Spleen (tissue), 11 donors: ENCODE measurements around the gene GMPS. TPM values are rescaled to one million over a fixed set of nuclear protein-coding genes. Genes with fewer than 3 reads are reported as not detected.
"Not testable (repeated sequence)": the region's sequence is repeated elsewhere in the genome, so short reads cannot be mapped to it uniquely, and the experiment has no call there.

Experiments
- DNase-seq: peaks from one replicate; pipeline ENCODE4 v3.0.0-alpha.2; 2020
- H3K27ac ChIP-seq, 8 donors: fragments of 200-600 bp; sonication (generic) in 7 of 8; 1 replicate in 4 of 8; 2 replicates in 4 of 8; pipeline versions ENCODE4 v1.5.0 to v1.8.0; 2016 to 2021; ENCODE audit warnings: inconsistent platforms in 4 of 8, mild to moderate bottlenecking in 4 of 8, moderate library complexity in 1 of 8
- H3K27me3 ChIP-seq, 7 donors: fragments of 200-600 bp; sonication (generic) in 6 of 7; replicated peaks in 1 of 7; 1 replicate in 4 of 7; 2 replicates in 3 of 7; pipeline versions ENCODE4 v1.5.0 to v1.8.0; 2016 to 2021; ENCODE audit warnings: inconsistent platforms in 3 of 7, mild to moderate bottlenecking in 1 of 7
- H3K36me3 ChIP-seq, 6 donors: fragments of 200-600 bp; sonication (generic) in 5 of 6; 1 replicate in 4 of 6; 2 replicates in 2 of 6; pipeline versions ENCODE4 v1.5.0 to v1.8.0; 2016 to 2021; ENCODE audit warnings: inconsistent platforms in 2 of 6
- H3K4me1 ChIP-seq, 6 donors: fragments of 200-600 bp; sonication (generic) in 5 of 6; 1 replicate in 3 of 6; 2 replicates in 3 of 6; pipeline versions ENCODE4 v1.5.0 to v1.8.0; 2016 to 2021; ENCODE audit warnings: inconsistent platforms in 3 of 6
- H3K4me3 ChIP-seq, 8 donors: fragments of 200-600 bp; sonication (generic) in 7 of 8; 1 replicate in 4 of 8; 2 replicates in 4 of 8; pipeline versions ENCODE4 v1.5.0 to v1.8.0; 2016 to 2021; ENCODE audit warnings: inconsistent platforms in 4 of 8, mild to moderate bottlenecking in 4 of 8, moderate library complexity in 2 of 8
- H3K9me3 ChIP-seq, 8 donors: fragments of 200-600 bp; sonication (generic) in 7 of 8; 1 replicate in 4 of 8; 2 replicates in 4 of 8; pipeline versions ENCODE4 v1.5.0 to v1.8.0; 2016 to 2021; ENCODE audit warnings: inconsistent platforms in 4 of 8
- CTCF ChIP-seq, 11 experiments: fragments of 200-600 bp in 7 of 11; fragments of 450-650 bp in 4 of 11; sonication (generic) in 4 of 11; IDR thresholded peaks in 8 of 11; conservative IDR thresholded peaks in 3 of 11; 1 replicate in 7 of 11; 2 replicates in 4 of 11; pipeline versions ENCODE4 v1.4.0 to v1.8.0; 2016 to 2021; ENCODE audit warnings: antibody characterized with exemption in 11 of 11, inconsistent platforms in 4 of 11, mild to moderate bottlenecking in 1 of 11
- POLR2A ChIP-seq, 3 donors: fragments of 450-650 bp; IDR thresholded peaks; one replicate each; pipeline ENCODE4 v1.5.1; 2017; ENCODE audit warnings: antibody characterized with exemption in 3 of 3, mild to moderate bottlenecking in 1 of 3
- POLR2AphosphoS5 ChIP-seq, 3 donors: sonication (generic); formaldehyde crosslinking; IDR thresholded peaks; one replicate each; pipeline ENCODE4 v1.5.1; 2017; ENCODE audit warnings: antibody characterized with exemption in 3 of 3
- WGBS, 5 donors: extraction: QIAGEN DNeasy Blood & Tissue Kit in 3 of 5; methylation state at CpG; one replicate each; pipeline versions ENCODE4 v1.1.5 to v1.1.7; 2013 to 2018; 5-methylcytosine and 5-hydroxymethylcytosine counted together
- intact Hi-C: fragments of 100-400 bp; cut with DNase I; formaldehyde crosslinking; loops from one replicate; pipeline ENCODE4 v1.15.0; 2023; ENCODE audit warnings: low total_unique reads
- polyA plus RNA-seq, 3 donors: library from polyadenylated mRNA; stranded (reverse); fragments of 200-250 nt; gene quantifications; one replicate each; pipeline ENCODE4 v1.2.1, GENCODE V29; 2013
- total RNA-seq, 7 donors: library from RNA; depleted of rRNA in 3 of 7; stranded (reverse); fragments of >200 nt in 3 of 7; fragmentation: NEBNext Ultra II Directional in 4 of 7; extraction: Animal tissue kit (Norgen Biotek cat#: 25700) in 4 of 7; gene quantifications; one replicate each; pipeline versions ENCODE4 v1.1.0 to v1.2.1, GENCODE V29; 2016 to 2021
- donor health status: healthy with polysubstance abuse.
- donor health status: DM: no; HTN: no; CAD: no; lungs with moderate emphysema.
- donor health status: DM: no; HTN: no; CAD: no.
- donor health status: Bipolar disorder and iron deficiency.
- donor health status: healthy.
- donor health status: DM: no; HTN: no; CAD: no.
- donor health status: DM: yes; HTN: yes; CAD: no.

The GMPS gene
- total and polyA plus RNA-seq, 10 donors, result 10.8 to 47.4 (median 35.7) TPM

- peak overlapping the region; percentile 87 to 95 (median 94) for H3K27ac ChIP-seq
- H3K36me3 ChIP-seq, result peaks cover 0 to 21% (median 0%) of the 10 kb centered on the region in 6 donors
- WGBS, 5 donors, result 2 to 6% (median 3%) methylated on average over 27 to 45 of the region's 45 CpGs
- no peaks in the 10 kb centered on the region for H3K9me3 ChIP-seq
- DNase-seq, result peak; percentile 94
- peak overlapping the region; percentile 81 to 97 (median 88) for H3K4me3 ChIP-seq
- intact Hi-C loops, result no loop called here
- no peaks in the 10 kb centered on the region for H3K27me3 ChIP-seq
- H3K4me1 ChIP-seq, result peaks cover 41 to 60% (median 53%) of the 10 kb centered on the region in 6 donors
- TF ChIP-seq POLR2AphosphoS5 (IDR thresholded peaks at IDR 0.05) (no peak), CTCF (IDR thresholded peaks at IDR 0.05 in 8 of 11, conservative IDR thresholded peaks at IDR 0.05 in 3 of 11) (peak in 2 of 11 experiments; percentile 3 to 21), POLR2A (IDR thresholded peaks at IDR 0.05) (no peak)
Measured at GRCh38 chr3:155853214-155854140, 17.0 kb upstream of the GMPS start.

GRCh38 chr3:155854141-155854940, 16.1 kb upstream of the GMPS start, which contains the start of gene SLC33A1:
SLC33A1 (minus strand) TSS chr3:155854427; CDS start chr3:155853997, 430 bp downstream.
- peaks cover 35 to 51% (median 45%) of the 10 kb centered on the region in 6 donors for H3K4me1 ChIP-seq

DNA sequence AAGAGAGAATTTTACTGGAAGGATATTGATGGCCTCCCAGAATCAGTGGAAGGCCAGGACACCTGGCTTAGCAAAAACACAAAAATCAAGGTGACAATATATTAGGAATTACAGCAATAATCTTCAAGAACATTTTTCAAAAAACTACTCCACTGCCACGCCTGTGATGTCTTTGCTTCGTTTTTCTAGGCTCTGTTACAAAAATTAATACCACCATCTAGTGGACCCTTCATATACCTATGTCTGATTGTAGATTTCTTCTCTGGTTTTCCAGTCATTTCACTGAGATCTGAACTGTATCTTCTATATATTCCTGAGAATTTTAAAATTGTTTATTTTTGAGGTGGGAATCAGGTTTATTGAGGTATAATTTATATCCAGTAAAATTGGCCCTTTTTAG, 10.6 kb upstream of the GMPS start:
- no peak overlapping the region for H3K4me3 ChIP-seq
- H3K4me1 ChIP-seq, result peaks cover 0 to 12% (median 2%) of the 10 kb centered on the region in 6 donors
- no peaks in the 10 kb centered on the region for H3K27me3 ChIP-seq
- no peaks in the 10 kb centered on the region for H3K36me3 ChIP-seq
- DNase-seq, result no peak
- H3K9me3 ChIP-seq, result no peaks in the 10 kb centered on the region
- intact Hi-C loops, result no loop called here
- WGBS, 5 donors, result 4 to 13% (median 8%) methylated on average over 2 of the region's 2 CpGs
- TF ChIP-seq POLR2A (IDR thresholded peaks at IDR 0.05), result no peak
- TF ChIP-seq CTCF (IDR thresholded peaks at IDR 0.05 in 8 of 11, conservative IDR thresholded peaks at IDR 0.05 in 3 of 11), result peak in 1 of 11 experiments; percentile 21
- no peak for TF ChIP-seq POLR2AphosphoS5 (IDR thresholded peaks at IDR 0.05)
- no peak overlapping the region for H3K27ac ChIP-seq

More at GRCh38 chr3:155854141-155854940, 16.1 kb upstream of the GMPS start, which contains the start of gene SLC33A1:
- TF ChIP-seq POLR2AphosphoS5 (IDR thresholded peaks at IDR 0.05), result peak; percentile 94 to 97 (median 96)
- TF ChIP-seq CTCF (IDR thresholded peaks at IDR 0.05 in 8 of 11, conservative IDR thresholded peaks at IDR 0.05 in 3 of 11), result peak in 2 of 11 experiments; percentile 32 to 37
- peak; percentile 51 to 78 (median 74) for TF ChIP-seq POLR2A (IDR thresholded peaks at IDR 0.05)
- DNase-seq, result peak; percentile 100
- Histone ChIP-seq H3K9me3 (no peaks in the 10 kb centered on the region), H3K27ac (peak within 1 kb of the TSS; percentile 87 to 95 (median 94)), H3K4me3 (peak within 1 kb of the TSS; percentile 81 to 97 (median 88)), H3K27me3 (no peaks in the 10 kb centered on the region), H3K36me3 (peaks cover 0 to 15% (median 0%) of the 10 kb centered on the region in 6 donors)
- intact Hi-C loops, result no loop called here
- 0 to 1% (median 0%) methylated on average over 46 to 50 of the region's 50 CpGs for WGBS, 5 donors

GRCh38 chr3:155860424-155860823, 10.0 kb upstream of the GMPS start:
- DNase-seq, intact Hi-C loops, H3K36me3 ChIP-seq, H3K4me3 ChIP-seq, H3K27me3 ChIP-seq, H3K4me1 ChIP-seq, H3K9me3 ChIP-seq, H3K27ac ChIP-seq: not testable (repeated sequence)
- 84 to 95% (median 90%) methylated on average over 5 of the region's 5 CpGs for WGBS, 5 donors
